ENCODE measurements around the gene PLEKHG4B. TPM values are rescaled to one million over a fixed set of nuclear protein-coding genes. Genes with fewer than 3 reads are reported as not detected.

Gene PLEKHG4B
- total and polyA plus RNA-seq, 4 donors: under 0.01 to 0.05 (median 0.01) TPM; not detected in 1

DNA sequence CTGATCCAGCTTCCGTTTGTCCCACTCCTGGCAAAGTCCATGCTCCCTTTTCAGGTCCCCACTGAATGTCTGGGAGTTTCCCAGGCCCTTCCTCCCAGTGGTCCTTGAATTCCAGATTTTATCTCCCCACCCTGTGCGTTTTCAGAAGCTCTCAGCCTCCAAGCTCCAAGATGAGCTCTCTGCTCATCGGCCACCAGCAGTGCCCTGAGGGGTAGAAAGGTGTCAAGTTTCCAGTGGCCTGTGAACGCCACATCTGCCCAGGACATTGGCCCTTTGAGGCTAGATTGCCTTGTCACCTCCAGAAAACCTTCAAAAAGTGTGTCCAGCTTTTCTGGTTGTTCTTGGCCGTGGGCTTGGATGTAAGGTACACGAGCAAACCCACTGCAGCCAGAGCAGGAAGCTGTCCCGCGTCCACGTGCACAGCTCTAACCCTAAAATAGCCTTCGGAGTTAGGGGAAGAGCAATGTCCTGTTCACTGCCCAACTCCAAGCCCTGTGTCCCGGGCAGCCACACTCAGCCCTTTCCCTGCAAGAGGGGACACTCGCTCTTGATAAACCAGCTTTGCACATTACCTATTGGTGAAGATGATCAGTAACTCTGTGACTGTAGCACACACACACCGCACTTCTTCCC lies 88.4 kb downstream of the PLEKHG4B start:
- no peaks in the 10 kb centered on the region for H3K9me3 ChIP-seq (ENCODE audit: control insufficient read depth in 4 of 4, low read length in 3 of 4)
- no peak overlapping the region for H3K27ac ChIP-seq (ENCODE audit: low read depth in 1 of 2, low read length in 2 of 2)
- DNase-seq (ENCODE audit: low spot score): no peak
- WGBS: 67% methylated on average over 13 of the region's 13 CpGs
- H3K4me3 ChIP-seq (ENCODE audit: low read depth in 1 of 3, low read length in 3 of 3): no peak overlapping the region
- H3K36me3 ChIP-seq (ENCODE audit: control insufficient read depth in 4 of 4, insufficient read depth in 3 of 4, low read depth in 1 of 4, low read length in 3 of 4): no peaks in the 10 kb centered on the region
- H3K27me3 ChIP-seq (ENCODE audit: control insufficient read depth in 4 of 4, insufficient read depth in 4 of 4, low read length in 3 of 4): no peaks in the 10 kb centered on the region
- H3K4me1 ChIP-seq (ENCODE audit: control insufficient read depth in 4 of 4, insufficient read depth in 4 of 4, low read length in 3 of 4): no peaks in the 10 kb centered on the region
- no peak overlapping the region for H3K9ac ChIP-seq (ENCODE audit: low read depth in 1 of 2, low read length in 2 of 2)
- TF ChIP-seq YY1 (IDR thresholded peaks at IDR 0.05) (no peak), EGR1 (IDR thresholded peaks at IDR 0.05; ENCODE audit: low read depth in 2 of 2) (no peak), SP1 (IDR thresholded peaks at IDR 0.05) (no peak), GABPA (IDR thresholded peaks at IDR 0.05 in 1 of 2, conservative IDR thresholded peaks at IDR 0.05 in 1 of 2) (no peak), CTCF (IDR thresholded peaks at IDR 0.05; ENCODE audit: low read depth, low read length, missing input control) (no peak), HNF4G (IDR thresholded peaks at IDR 0.05) (no peak), FOXA2 (IDR thresholded peaks at IDR 0.05) (no peak), MAX (IDR thresholded peaks at IDR 0.05) (no peak), RXRA (IDR thresholded peaks at IDR 0.05) (no peak)
- TF ChIP-seq, protein P1, sequence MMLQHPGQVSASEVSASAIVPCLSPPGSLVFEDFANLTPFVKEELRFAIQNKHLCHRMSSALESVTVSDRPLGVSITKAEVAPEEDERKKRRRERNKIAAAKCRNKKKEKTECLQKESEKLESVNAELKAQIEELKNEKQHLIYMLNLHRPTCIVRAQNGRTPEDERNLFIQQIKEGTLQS (IDR thresholded peaks at IDR 0.05): no peak
- TF ChIP-seq, protein P2, sequence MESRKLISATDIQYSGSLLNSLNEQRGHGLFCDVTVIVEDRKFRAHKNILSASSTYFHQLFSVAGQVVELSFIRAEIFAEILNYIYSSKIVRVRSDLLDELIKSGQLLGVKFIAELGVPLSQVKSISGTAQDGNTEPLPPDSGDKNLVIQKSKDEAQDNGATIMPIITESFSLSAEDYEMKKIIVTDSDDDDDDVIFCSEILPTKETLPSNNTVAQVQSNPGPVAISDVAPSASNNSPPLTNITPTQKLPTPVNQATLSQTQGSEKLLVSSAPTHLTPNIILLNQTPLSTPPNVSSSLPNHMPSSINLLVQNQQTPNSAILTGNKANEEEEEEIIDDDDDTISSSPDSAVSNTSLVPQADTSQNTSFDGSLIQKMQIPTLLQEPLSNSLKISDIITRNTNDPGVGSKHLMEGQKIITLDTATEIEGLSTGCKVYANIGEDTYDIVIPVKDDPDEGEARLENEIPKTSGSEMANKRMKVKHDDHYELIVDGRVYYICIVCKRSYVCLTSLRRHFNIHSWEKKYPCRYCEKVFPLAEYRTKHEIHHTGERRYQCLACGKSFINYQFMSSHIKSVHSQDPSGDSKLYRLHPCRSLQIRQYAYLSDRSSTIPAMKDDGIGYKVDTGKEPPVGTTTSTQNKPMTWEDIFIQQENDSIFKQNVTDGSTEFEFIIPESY (IDR thresholded peaks at IDR 0.05): no peak

DNA sequence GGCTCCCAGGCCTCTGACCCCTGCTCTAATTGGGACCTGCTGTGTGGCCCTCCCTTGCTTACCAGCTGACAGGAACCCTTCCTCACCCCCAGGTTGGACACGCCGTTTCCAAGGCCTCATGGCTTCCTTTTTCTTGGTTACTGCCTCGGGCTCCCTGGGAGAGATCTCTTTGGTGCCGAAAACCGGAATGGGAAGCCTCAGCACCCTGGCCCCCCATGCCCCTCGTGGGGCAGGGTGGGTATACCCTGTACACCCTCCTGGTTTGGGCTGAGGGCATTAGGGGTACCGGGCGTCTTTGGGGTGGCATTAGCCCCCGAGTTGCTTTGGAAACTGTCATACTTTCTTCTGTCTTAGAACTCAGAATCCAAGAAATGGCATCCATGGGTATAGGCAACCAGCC lies 89.2 kb downstream of the PLEKHG4B start:
- no peak overlapping the region for H3K9ac ChIP-seq (ENCODE audit: low read depth in 1 of 2, low read length in 2 of 2)
- H3K4me3 ChIP-seq (ENCODE audit: low read depth in 1 of 3, low read length in 3 of 3): no peak overlapping the region
- no peaks in the 10 kb centered on the region for H3K27me3 ChIP-seq (ENCODE audit: control insufficient read depth in 4 of 4, insufficient read depth in 4 of 4, low read length in 3 of 4)
- H3K27ac ChIP-seq (ENCODE audit: low read depth in 1 of 2, low read length in 2 of 2): no peak overlapping the region
- no peaks in the 10 kb centered on the region for H3K4me1 ChIP-seq (ENCODE audit: control insufficient read depth in 4 of 4, insufficient read depth in 4 of 4, low read length in 3 of 4)
- no peak for DNase-seq (ENCODE audit: low spot score)
- WGBS: 91% methylated on average over 9 of the region's 9 CpGs
- no peaks in the 10 kb centered on the region for H3K9me3 ChIP-seq (ENCODE audit: control insufficient read depth in 4 of 4, low read length in 3 of 4)
- H3K36me3 ChIP-seq (ENCODE audit: control insufficient read depth in 4 of 4, insufficient read depth in 3 of 4, low read depth in 1 of 4, low read length in 3 of 4): no peaks in the 10 kb centered on the region
- TF ChIP-seq, protein P2 (IDR thresholded peaks at IDR 0.05): no peak
- TF ChIP-seq FOXA1 (IDR thresholded peaks at IDR 0.05) (no peak), YY1 (IDR thresholded peaks at IDR 0.05) (no peak), RXRA (IDR thresholded peaks at IDR 0.05) (no peak)
